HepG2 (cell line): ENCODE results near the gene VAT1L.

Experiments
- FOSL1 ChIP-seq: sonication (generic); formaldehyde crosslinking; IDR thresholded peaks from 2 replicates; pipeline ENCODE4 v1.9.0; 2021; ENCODE audit warnings: missing genetic modification reagents, borderline replicate concordance
- NFE2L1 ChIP-seq: sonication (generic); formaldehyde crosslinking; IDR thresholded peaks from 2 replicates; pipeline ENCODE4 v1.4.0; 2020; ENCODE audit warnings: missing genetic modification reagents, mild to moderate bottlenecking, borderline replicate concordance
- NKX3-1 ChIP-seq: sonication (generic); formaldehyde crosslinking; IDR thresholded peaks from 2 replicates; pipeline ENCODE4 v1.5.0; 2020; ENCODE audit warnings: missing genetic modification reagents
- PPARG ChIP-seq: conservative IDR thresholded peaks from 2 replicates; pipeline ENCODE4 v1.6.1; 2016; ENCODE audit warnings: missing biosample characterization, missing genetic modification reagents
- RFX5 ChIP-seq: IDR thresholded peaks from 2 replicates; pipeline ENCODE4 v1.6.1; 2011; ENCODE audit warnings: low read depth, low read length, improper control_type of control experiment
- SP1 ChIP-seq, 2 experiments: fragments of 450-650 bp in 1 of 2; sonication (generic) in 1 of 2; formaldehyde crosslinking in 1 of 2; IDR thresholded peaks; 2 replicates each; pipeline versions ENCODE4 v1.4.0 to v1.6.1; 2016 to 2020; ENCODE audit warnings: missing genetic modification reagents in 1 of 2
- SYNCRIP ChIP-seq: fragments of 200-400 bp; formaldehyde crosslinking; IDR thresholded peaks from 2 replicates; pipeline ENCODE4 v1.6.1; 2018; ENCODE audit warnings: mild to moderate bottlenecking, low read depth, low read length; ENCODE audit not compliant: insufficient read depth
- TF ChIP-seq, protein P1 (sequence below): sonication (generic); formaldehyde crosslinking; IDR thresholded peaks from 2 replicates; pipeline ENCODE4 v1.4.0; 2020; ENCODE audit warnings: low read depth, mild to moderate bottlenecking, missing genetic modification reagents
- TF ChIP-seq, protein P2 (sequence below): sonication (generic); formaldehyde crosslinking; IDR thresholded peaks from 2 replicates; pipeline ENCODE4 v1.4.0; 2020; ENCODE audit warnings: mild to moderate bottlenecking, missing genetic modification reagents
- TF ChIP-seq, protein P3 (sequence below): sonication (generic); formaldehyde crosslinking; IDR thresholded peaks from 2 replicates; pipeline ENCODE4 v1.4.0; 2020; ENCODE audit warnings: missing genetic modification reagents
- TF ChIP-seq, protein P4 (sequence below): sonication (generic); formaldehyde crosslinking; conservative IDR thresholded peaks from 2 replicates; pipeline ENCODE4 v1.5.0; 2020; ENCODE audit warnings: missing genetic modification reagents

DNA sequence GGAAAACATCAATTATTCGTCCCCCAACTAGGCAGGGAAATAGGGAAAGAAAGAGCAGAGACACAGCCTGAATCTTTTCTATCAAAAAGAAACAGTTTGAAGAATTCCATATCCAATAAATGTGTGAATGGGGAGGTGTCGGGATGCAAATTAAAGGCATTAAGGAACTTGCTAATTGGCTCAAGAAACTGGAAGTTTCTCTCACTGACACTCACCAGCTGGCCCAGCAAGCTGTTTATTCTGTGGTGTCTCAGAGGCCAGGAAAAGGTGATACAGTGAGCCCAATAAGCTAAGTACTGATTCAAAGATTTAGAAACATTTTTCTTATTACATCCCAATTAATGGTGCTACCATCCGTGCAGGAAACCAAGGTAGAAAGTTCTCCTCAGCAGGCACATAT lies 129.6 kb downstream of the VAT1L start:
- TF ChIP-seq, protein P1, sequence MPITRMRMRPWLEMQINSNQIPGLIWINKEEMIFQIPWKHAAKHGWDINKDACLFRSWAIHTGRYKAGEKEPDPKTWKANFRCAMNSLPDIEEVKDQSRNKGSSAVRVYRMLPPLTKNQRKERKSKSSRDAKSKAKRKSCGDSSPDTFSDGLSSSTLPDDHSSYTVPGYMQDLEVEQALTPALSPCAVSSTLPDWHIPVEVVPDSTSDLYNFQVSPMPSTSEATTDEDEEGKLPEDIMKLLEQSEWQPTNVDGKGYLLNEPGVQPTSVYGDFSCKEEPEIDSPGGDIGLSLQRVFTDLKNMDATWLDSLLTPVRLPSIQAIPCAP (CRISPR knock-in tag): no peak
- TF ChIP-seq, protein P2, sequence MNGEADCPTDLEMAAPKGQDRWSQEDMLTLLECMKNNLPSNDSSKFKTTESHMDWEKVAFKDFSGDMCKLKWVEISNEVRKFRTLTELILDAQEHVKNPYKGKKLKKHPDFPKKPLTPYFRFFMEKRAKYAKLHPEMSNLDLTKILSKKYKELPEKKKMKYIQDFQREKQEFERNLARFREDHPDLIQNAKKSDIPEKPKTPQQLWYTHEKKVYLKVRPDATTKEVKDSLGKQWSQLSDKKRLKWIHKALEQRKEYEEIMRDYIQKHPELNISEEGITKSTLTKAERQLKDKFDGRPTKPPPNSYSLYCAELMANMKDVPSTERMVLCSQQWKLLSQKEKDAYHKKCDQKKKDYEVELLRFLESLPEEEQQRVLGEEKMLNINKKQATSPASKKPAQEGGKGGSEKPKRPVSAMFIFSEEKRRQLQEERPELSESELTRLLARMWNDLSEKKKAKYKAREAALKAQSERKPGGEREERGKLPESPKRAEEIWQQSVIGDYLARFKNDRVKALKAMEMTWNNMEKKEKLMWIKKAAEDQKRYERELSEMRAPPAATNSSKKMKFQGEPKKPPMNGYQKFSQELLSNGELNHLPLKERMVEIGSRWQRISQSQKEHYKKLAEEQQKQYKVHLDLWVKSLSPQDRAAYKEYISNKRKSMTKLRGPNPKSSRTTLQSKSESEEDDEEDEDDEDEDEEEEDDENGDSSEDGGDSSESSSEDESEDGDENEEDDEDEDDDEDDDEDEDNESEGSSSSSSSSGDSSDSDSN: no peak
- TF ChIP-seq RFX5 (no peak), NFE2L1 (no peak), PPARG (no peak), FOSL1 (no peak), NKX3-1 (CRISPR knock-in tag) (no peak), SYNCRIP (no peak), SP1 (IDR thresholded peaks at IDR 0.05) (no peak), SP1 (CRISPR knock-in tag; IDR thresholded peaks at IDR 0.05) (no peak)
- TF ChIP-seq, protein P3, sequence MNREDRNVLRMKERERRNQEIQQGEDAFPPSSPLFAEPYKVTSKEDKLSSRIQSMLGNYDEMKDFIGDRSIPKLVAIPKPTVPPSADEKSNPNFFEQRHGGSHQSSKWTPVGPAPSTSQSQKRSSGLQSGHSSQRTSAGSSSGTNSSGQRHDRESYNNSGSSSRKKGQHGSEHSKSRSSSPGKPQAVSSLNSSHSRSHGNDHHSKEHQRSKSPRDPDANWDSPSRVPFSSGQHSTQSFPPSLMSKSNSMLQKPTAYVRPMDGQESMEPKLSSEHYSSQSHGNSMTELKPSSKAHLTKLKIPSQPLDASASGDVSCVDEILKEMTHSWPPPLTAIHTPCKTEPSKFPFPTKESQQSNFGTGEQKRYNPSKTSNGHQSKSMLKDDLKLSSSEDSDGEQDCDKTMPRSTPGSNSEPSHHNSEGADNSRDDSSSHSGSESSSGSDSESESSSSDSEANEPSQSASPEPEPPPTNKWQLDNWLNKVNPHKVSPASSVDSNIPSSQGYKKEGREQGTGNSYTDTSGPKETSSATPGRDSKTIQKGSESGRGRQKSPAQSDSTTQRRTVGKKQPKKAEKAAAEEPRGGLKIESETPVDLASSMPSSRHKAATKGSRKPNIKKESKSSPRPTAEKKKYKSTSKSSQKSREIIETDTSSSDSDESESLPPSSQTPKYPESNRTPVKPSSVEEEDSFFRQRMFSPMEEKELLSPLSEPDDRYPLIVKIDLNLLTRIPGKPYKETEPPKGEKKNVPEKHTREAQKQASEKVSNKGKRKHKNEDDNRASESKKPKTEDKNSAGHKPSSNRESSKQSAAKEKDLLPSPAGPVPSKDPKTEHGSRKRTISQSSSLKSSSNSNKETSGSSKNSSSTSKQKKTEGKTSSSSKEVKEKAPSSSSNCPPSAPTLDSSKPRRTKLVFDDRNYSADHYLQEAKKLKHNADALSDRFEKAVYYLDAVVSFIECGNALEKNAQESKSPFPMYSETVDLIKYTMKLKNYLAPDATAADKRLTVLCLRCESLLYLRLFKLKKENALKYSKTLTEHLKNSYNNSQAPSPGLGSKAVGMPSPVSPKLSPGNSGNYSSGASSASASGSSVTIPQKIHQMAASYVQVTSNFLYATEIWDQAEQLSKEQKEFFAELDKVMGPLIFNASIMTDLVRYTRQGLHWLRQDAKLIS (CRISPR knock-in tag): no peak
- TF ChIP-seq, protein P4, sequence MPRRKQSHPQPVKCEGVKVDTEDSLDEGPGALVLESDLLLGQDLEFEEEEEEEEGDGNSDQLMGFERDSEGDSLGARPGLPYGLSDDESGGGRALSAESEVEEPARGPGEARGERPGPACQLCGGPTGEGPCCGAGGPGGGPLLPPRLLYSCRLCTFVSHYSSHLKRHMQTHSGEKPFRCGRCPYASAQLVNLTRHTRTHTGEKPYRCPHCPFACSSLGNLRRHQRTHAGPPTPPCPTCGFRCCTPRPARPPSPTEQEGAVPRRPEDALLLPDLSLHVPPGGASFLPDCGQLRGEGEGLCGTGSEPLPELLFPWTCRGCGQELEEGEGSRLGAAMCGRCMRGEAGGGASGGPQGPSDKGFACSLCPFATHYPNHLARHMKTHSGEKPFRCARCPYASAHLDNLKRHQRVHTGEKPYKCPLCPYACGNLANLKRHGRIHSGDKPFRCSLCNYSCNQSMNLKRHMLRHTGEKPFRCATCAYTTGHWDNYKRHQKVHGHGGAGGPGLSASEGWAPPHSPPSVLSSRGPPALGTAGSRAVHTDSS (CRISPR knock-in tag): no peak
